ENCODE measurements around the gene CDK11B.

Gene CDK11B

DNA sequence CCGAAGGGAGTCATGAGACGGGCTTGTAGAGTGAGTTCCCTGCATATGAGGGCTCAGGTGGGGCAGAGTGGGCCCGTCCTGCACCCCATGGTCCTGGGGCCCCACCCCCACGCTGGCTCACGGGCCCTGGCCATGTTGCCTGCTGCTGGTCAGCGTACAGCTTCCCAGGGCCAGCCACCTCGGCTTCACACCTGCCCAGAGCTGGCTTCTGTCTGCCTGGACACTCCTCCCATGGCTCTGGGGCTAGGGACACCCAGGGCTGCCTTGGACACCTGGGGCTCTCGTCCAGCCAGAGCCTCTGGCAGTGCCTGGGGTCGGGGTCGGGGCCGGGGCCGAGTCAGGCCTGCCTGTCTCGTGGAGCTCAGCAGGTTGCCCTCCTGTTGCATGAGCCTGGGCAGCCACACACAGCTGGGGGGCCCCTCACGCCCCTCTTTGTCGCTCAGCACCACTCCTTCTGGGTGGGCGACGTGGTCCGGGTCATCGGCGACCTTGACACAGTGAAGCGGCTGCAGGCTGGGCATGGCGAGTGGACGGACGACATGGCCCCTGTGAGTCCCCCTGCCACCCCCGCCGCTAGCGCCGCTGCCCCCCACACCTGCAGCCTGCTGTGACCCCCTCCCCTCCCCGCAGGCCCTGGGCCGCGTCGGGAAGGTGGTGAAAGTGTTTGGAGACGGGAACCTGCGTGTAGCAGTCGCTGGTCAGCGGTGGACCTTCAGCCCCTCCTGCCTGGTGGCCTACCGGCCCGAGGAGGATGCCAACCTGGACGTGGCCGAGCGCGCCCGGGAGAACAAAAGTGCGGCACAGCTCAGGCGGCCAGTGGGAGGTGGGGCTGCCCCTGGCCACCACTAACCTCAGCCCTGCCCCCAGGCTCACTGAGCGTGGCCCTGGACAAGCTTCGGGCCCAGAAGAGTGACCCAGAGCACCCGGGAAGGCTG lies 32.3 kb downstream of the CDK11B start:
- DNase-seq: no peak

- no peak for DNase-seq
These were observed 33.0 kb downstream of the CDK11B start for GRCh38 chr1:1625824-1626206.

- no peak for DNase-seq
These were observed 33.4 kb downstream of the CDK11B start for GRCh38 chr1:1625404-1625775.

DNA sequence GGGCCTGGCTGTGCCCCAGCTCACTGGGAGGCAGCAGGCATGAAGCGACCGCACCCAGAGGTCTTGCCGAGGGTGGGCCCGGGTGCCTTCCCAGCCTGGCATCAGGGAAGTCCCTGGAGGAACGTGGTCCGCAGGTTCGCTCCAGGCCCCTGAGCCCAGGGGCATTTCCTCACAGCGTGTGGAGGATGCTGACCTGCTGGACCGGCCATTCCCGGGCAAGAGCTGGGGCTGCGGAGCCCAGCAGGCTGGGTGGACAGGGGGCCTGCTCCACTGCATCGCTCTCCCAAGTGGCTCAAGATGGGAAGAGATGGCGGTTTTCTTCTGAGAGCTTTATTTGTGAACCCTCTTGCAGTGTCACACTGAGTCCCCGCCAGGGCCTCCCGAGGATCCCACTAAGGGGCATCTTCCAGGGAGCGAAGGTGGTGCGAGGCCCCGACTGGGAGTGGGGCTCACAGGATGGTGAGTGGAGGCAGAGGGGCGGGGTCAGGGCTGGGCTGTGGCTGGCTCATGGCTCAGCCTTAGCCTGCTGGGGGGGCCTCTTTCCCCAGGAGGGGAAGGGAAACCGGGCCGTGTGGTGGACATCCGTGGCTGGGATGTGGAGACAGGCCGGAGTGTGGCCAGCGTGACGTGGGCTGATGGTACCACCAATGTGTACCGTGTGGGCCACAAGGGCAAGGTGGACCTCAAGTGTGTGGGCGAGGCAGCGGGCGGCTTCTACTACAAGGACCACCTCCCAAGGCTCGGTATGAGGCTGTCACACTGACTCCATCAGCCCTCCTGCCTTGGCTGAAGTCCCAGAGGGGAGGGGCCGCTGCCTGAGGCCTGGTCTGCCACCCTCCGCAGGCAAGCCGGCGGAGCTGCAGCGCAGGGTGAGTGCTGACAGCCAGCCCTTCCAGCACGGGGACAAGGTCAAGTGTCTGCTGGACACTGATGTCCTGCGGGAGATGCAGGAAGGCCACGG lies 34.1 kb downstream of the CDK11B start:
- DNase-seq: no peak

- DNase-seq: no peak
These were observed 35.0 kb downstream of the CDK11B start for GRCh38 chr1:1623631-1624442.

- DNase-seq: no peak
These were observed 35.6 kb downstream of the CDK11B start for GRCh38 chr1:1623181-1623630.

GRCh38 chr1:1622788-1623094 lies 36.1 kb downstream of the CDK11B start:
- DNase-seq: no peak

DNA sequence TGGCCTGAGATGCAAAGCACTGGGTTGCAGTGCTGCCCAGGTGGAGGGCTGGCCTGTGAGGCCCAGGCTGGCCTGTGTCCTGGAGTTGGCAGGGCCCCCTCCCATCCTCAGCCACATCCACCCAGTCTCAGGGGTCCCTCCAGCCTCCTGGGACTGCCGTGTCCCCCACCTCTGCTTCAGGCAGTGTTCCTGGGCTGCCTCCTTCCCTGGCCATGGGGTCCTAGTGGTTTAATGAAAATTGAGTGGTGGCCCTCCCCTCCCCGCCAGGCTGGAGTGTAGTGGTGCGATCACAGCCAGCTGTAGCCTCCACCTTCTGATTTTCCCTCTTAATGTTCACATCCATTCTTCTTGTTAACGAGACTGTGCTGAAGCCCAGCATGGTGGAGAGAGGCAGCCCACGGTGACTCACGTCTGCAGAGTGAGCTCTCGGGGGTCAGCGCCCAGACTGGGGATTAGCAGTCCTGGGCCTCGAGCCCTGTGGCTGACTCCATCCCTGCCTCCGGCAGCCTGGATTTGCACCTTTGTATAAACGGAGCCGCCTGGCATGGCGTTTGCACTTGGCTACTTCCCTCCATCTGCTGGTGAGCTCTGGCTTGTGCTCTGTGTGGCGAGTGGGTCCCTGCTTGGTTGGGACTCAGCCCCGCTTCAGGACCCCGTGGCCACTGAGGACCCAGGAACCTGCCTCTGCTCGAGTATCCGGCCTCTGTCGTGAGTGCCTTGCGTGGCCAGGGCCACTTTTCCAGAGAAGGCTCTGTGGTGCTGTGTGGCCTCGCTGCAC lies 36.6 kb downstream of the CDK11B start:
- peak; percentile 27 for DNase-seq

- no peak for DNase-seq
These were observed 37.4 kb downstream of the CDK11B start for GRCh38 chr1:1621173-1622009.

DNA sequence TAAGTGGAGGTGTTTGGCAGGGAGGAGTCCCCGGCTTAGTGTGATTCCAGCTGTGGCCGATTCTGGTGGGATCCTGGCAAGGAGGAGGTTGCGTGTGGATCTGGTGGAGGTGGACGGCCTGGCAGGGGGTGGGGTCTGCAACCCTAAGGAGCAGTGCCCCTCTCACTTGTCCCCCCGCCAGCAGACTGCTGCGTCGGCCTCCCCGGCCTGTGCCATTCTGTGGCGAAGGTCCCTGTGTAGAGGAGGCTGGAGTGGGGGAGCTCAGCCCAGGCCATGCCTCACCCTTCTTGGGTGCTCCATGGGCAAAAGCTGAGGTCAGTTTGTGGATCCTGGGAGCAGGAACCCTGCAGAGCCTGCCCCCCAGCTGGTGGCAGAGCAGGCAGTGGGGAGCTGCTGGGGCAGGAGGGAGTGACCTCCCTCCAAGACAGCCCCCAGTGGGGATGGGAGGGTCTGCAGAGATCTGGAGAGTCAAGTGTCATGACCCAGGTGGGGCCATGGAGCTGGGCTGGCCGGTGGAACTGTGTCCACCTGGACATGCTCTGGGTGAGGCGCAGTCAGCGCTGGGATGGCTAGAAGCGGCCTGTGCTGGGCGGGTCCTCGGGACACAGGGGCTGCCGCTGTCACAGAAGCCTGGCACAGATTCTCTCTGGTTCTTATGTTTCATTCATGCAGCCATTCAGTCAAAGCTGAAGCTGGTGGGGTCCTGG lies 38.2 kb downstream of the CDK11B start:
- DNase-seq: no peak

DNA sequence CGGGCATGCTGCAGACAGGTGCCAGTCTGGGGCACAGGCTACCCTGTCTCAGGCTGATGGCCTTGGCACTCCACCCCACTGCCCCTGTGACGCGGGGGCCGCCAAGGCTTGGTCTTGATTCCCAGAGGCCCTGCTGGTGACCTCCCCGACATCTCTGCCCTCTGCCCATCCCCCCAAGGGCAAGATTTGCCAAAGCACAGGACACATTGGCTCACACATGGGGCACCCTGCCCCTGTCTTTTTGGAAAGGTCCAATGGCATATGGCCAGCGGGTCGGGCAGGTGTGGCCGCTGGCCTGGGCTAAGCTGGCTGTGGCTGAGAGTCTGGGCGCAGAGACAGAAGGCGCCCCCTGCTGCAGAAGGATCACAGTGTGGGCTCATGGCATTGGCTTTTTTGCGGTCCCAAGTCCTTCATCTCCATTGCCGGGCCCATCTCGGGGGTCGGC lies 38.9 kb downstream of the CDK11B start:
- no peak for DNase-seq

DNA sequence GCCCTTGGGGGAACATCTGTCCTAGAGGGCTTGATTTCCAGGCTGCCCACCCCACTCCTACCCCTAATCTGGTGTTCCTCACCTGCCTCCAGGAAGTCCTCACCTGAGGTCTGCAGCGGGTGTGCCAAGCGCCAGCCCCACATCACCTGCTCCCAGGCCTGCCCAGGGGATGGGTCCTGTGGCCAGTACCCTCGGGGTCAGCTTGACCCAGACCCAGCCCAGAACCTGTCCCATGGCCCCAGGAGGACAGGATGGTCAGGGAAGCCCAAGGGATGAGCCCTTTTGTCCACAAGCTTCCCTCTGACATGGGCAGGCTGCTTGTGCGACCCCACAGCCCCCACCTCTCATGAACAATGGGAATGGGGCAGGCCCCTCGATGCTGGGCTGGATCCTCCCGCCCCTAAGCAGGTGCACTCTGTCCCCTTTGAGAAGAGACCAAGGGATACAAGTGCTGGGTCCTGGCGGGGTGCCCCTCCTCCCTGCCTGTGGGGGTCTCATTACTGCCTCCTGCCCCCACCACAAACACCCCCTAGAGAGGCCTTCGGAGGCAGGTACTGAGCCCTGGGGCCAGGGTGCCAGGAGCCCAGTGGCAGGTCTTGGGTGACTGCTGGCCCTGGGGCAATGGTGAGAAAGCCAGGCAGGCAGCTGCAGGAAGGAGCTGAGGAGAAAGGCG lies 40.3 kb downstream of the CDK11B start:
- DNase-seq: no peak

DNA sequence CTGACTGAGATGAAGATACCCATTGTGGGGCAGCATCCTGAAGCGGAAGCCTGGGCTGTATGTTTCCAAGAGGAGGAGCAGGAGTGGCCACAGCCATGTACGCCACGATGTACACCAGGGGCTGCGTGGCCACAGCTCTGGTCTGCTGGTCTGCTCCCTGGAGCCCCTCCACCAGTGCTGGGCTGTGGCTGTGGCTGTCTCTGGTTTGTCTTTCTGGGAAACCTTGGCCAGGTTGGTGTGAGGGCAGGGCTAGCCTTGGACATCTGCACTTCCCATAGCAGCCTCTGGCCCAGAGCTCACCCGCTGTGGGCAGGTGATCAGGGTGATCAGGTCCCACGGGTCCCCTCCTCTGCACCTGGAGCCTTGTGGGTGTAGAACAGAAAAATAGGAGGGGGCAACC lies 40.9 kb downstream of the CDK11B start:
- no peak for DNase-seq

- DNase-seq: no peak
These were observed 41.3 kb downstream of the CDK11B start for GRCh38 chr1:1617516-1617915.

GRCh38 chr1:1616838-1617237 lies 42.0 kb downstream of the CDK11B start:
- DNase-seq: no peak

DNA sequence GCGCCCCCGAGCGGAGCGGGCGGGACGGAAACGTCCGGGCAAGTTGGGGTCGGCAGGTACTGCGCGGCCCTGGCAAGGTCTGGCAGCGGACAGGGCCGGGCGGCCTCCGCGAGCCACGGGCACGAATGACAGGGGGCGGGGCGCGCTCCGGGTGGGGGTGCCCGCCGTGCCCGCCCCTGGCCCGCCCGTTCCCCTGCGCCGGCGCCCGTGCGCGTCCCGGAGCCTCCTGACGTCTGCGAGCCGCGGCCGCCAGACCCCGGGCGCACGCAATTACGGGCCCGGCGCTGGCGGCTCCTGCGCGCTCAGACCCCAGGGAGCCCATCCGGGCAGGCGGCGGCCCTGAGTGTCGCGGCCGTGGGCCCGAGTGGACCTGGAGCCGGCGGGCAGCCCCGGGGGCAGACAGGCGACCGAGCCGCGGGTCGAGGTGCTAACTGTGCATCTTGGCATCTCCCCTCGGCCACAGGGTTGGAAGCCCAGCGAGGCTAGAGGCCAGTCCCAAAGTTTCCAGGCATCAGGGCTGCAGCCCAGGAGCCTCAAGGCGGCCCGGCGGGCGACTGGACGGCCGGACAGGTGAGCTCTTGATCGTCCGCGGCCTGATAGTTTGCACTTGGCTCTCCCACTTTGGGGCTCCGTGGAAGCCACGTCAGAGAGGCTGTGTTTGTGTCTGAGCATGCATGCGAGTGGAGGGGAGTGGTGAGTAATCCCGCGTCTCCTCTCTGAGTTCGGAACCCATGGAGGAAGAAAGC lies 42.6 kb downstream of the CDK11B start:
- DNase-seq: no peak

DNA sequence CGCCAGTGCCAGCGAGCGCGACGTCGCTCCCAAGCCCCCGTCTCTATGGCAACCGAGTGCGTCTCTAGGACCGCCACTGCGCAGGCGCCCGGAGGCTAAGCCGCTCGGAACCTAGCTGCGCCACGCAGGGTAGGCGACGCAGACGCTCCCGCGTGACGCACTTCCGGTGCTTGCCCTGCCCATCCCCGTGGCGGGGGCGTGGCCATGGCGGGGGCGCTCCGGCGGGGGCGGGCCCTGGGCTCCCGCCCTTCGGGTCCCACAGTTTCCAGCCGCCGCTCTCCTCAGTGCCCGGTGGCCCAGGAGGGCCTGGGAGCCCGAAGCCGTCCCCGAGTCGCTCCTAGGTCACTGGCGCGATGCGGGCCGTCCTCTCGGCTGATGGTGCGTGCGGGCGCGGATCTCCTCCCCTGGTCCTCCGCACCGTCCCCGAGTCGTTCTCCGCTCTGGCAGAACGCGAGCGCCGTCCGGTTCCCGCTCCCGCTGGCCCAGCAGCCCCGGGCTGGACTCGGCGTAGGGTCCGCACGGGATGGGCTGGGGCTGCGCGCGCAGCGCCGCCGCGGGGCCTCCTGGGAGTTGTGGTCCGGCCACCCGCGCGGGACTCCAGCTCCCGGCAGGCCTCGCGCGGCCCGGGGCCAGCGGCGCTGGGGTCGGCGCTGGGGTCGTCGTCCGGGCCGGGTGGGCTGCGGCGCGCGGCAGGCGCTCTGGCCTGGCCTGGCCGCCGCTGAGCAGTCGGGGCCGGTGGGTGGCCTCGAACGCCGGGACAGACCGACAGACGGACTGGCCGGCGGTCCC lies 43.4 kb downstream of the CDK11B start, which contains the start of gene MIB2:
Gene MIB2 (plus strand): TSS at position 245 of the 789 bp plus-strand sequence. CDS start 7,953 bp downstream, outside the sequence.
- DNase-seq: peak; percentile 93

- DNase-seq: no peak
These were observed 43.9 kb downstream of the CDK11B start for GRCh38 chr1:1614954-1615255.
